Stimulated activated naive CD8-positive, alpha-beta T cell treated with anti-CD3 and anti-CD28 coated beads, Interleukin-15, Interleukin-2, amounts not matched to agents 100 U/mL and 50 U/mL, for 24 hours (primary cell): ENCODE measurements around the gene KRTAP5-11.
"Not testable (repeated sequence)": the region's sequence is repeated elsewhere in the genome, so short reads cannot be mapped to it uniquely, and the experiment has no call there.

Experiments
- ATAC-seq: fragments of 150-1000 bp; cut with Tn5 transposase; one replicate; pipeline ENCODE4 v1.10.0; 2021
- DNase-seq: peaks from one replicate; pipeline ENCODE4 v3.0.0; 2021

The KRTAP5-11 gene

GRCh38 chr11:71581826-71582225, 849 bp downstream of the KRTAP5-11 start:
- no peak for ATAC-seq
- no peak for DNase-seq

DNA sequence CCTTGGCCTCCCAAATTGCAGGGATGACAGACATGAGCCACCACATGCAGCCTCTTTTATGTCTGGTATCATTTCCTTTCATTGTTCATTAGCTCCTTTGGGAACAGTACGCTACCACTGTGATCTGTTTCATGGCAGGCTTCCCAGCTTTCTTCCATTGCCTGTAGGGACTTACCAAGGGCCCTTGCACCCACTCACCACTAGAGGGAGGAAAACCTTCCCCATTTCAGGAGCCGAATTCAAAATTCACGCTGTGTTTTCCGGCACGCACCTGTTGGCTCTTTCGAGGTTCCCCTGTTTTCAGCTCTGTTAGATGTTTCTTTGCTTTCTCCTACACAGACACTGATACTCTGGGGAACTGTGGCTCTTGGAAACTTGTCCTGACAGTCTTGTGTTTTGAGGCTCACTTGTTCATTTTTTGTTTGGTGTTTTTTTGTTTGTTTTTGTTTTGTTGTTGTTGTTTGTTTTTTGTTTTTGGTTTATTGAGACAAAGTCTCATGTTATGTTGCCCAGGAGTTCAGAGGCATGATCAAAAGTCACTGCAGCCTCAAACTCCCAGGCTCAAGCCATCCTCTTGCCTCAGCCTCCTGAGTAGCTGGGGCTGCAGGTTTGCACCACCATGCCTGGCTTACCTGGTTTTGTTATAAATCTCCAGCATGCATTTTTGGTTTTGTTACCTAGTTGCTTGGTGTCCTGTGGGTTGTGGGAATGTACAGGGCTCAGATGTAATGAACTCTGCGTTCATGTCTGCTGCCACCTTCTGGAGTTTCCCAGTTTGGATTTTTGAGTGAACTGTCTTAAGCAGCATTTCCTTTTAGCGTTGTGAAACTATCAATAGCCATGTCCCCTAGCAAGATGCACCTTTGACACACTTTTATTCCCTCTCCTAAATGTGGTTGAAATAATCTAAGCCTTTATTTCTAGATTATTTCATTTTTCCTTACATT, 2.3 kb downstream of the KRTAP5-11 start:
- DNase-seq, result peak; percentile 25
- ATAC-seq, result no peak

- DNase-seq, ATAC-seq: not testable (repeated sequence)
Observed at GRCh38 chr11:71579513-71579912, 3.2 kb downstream of the KRTAP5-11 start.

- ATAC-seq (no peak), DNase-seq (no peak)
Observed at GRCh38 chr11:71577469-71578004, 5.1 kb downstream of the KRTAP5-11 start.

GRCh38 chr11:71576688-71577465, 5.8 kb downstream of the KRTAP5-11 start:
- not testable (repeated sequence) for DNase-seq, ATAC-seq

DNA sequence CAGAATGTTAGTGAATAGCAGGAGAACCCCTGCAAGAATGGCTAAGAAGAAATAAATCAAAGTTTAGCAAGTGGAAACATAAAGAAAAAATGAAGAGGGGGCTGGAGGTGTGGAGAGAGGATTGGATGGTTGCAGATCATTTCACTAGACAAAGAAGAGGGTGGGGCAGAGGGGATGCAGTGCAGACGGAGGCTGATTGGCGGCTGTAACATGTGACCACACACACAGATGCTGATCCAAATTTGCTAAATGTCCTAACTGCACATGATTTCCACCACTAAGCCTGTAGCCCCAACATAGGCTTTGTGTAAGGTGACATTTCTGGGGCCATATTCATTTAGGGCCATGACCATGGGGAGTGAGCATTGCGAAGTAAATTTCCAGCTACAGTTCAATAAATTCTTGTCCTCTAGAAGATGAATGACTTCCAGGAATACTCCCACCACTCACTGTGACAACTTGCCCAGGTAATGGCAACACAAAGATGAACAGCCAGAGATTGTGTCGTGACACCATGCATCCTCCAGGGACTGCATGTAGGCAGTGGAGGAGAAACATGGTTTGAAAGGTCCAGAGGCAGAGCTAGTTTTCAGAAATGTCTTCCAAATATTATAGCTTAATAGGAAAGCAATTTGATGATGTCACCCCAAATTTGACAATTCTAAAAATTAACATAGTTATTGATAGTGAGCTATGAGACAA, 6.8 kb downstream of the KRTAP5-11 start:
- DNase-seq, result no peak
- ATAC-seq, result no peak

- ATAC-seq (no peak), DNase-seq (no peak)
Observed at GRCh38 chr11:71574418-71574817, 8.3 kb downstream of the KRTAP5-11 start.

GRCh38 chr11:71572811-71573210, 9.9 kb downstream of the KRTAP5-11 start:
- ATAC-seq, result no peak
- DNase-seq, result no peak

DNA sequence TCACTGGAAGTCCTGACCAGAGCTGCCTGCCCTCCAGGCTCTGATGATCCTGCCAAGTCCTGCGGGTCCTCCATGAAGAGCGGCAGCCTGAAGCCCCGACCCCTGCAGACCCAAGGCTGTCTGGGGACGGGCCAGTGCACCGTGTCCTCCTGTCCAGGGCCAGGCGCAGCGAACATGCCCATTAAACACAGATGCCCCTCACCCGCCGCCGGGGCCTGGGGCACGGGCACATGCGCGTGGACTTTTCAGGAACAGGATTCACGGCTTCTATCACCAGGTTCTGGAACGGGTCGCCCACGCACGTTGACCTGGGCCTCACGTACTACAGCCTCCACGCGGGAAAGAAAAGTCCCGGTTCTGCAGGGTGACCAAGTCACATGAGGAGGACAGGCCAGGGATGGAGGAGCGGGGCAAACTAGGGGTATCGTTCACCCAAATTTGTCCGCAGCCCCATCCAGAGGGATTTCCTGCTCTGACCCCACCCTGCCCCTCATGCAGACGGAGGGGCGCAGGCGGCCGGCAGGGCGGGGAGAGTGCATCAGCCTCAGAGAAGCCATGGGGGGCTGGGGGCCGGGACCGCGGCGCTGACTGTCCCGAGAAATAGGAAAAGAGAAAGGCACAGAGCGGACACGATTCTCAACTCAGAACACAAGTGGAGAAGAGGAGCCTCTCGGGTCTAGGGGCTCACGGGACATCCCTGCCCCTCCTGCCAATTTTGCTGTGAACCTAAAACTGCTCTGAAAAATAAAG, 11.4 kb downstream of the KRTAP5-11 start:
- DNase-seq, ATAC-seq: not testable (repeated sequence)

DNA sequence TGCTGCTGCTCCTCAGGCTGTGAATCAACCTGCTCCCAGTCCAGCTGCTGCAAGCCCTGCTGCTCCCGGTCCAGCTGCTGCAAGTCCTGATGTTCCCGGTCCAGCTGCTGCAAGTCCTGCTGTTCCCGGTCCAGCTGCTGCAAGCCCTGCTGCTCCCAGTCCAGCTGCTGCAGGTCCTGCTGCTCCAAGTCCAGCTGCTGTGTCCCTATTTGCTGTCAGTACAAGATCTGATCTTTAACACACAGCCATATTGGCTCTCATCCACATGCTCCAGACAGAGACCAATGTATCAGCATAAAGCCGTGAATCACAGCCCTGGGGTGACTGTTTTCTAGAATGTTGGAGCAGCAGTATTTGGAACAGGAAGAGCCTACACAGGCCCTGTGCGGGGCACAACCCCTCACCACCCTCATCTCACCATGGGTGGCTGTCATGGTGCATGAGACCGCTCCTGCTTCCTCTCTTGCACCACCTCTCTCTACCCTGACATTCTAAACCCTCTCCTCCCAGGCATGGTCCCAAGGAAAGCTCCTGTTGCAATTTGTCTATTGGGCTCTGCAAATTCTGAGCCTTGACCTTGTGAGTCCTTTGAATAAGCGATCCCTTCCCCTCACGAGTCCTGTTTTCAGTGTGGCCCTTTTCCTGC, 13.8 kb downstream of the KRTAP5-11 start:
- ATAC-seq, result no peak
- DNase-seq, result no peak

DNA sequence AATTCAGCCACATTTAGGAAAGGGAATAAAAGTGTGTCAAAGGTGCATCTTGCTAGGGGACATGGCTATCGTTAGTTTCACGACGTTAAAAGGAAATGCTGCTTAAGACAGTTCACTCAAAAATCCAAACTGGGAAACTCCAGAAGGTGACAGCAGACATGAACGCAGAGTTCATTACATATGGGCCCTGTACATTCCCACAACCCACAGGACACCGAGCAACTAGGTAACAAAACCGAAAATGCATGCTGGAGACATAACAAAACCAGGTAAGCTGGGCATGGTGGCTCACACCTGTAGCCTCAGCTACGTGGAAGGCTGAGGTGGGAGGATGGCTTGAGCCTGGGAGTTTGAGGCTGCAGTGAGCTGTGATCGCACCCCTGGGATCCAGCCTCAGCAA, 15.0 kb downstream of the KRTAP5-11 start:
- not testable (repeated sequence) for ATAC-seq, DNase-seq

DNA sequence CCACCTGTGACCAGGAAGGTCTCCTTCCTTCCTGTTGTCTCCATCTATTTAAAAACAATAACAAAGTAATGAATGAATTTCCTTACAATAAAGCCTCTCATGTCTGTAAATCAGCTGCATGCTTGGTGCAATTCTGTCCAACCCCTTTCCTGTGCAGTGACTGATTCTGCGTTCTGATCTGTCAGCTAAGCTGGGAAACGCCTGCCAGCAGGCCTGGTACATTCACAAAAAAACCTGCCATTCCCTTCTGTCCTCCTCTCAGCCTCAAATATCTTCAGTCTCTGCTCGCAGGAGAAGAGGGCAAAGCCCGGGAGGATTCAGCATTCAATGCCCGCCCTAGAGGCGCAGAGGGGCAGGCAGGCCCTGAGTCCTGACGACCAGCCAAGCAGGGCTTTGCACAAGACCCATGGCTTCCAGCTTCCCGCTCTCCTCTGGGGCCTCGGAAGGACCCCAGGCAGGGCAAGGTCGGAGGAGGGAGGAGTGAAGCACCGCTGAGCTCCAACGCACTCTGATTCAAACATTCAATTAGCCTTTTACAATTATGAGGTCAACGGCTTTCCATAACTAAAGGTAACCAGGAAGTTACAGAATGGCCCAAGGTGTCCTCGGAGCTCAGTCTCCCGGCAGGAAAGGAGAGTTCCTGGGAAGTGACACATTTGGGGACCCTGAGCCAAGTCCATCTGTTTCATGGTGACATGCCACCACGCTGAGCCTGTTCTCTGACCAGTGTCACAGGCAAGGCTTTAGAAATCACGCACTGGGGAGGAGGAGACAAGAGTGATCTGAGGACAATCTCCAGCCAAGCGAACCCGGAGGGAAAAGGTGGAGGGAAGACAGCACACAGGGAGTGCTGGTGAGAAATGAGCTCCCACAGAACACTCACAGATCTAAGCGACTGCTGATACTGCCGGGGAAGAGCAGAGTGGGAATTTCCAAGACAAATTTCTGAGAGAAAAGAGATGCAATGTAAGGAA, 15.8 kb downstream of the KRTAP5-11 start:
- not testable (repeated sequence) for DNase-seq, ATAC-seq

DNA sequence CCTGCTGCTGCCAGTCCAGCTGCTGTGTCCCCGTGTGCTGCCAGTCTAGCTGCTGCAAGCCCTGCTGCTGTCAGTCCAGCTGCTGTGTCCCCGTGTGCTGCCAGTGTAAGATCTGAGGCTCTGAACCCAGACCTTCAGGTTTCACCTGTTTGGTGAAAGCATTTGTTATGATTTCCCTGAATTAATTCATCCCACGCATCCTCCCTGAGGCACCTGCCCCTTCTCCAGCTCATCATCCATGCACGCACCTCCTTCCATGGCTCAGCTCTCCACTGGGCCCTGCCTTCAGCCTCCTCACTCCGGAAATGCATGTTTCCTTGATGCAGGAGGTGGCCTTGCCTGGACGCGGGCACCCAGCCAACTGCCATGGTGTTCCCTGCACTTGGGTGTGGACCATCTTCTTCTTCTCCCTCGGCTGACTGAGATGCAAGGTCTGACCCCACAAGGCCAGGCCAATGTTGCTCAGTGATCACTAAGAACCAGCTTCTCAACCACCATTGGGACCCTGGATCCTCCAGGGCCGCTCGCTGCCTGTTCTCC, 16.5 kb downstream of the KRTAP5-11 start:
- ATAC-seq, result no peak
- DNase-seq, result no peak

DNA sequence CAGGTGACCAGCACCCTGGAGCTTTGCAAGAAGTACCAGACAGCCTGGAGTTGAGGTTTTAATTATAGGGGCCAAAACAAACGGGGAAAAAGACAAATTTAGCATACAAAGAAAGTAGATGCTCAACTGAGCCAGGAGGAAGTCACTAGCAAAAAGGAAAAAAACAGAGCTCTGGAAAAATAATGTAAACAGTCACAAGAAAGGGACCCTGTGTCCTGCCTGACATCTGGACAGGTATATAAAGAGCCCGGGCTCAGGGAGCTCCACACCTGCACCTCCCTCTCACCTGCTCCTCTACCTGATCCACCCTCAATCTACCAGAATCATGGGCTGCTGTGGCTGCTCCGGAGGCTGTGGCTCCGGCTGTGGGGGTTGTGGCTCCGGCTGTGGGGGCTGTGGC, 17.4 kb downstream of the KRTAP5-11 start, which contains the start of gene KRTAP5-10:
TSS of gene KRTAP5-10 (plus strand) at position 301 of the 400 bp plus-strand sequence. CDS start at position 326, 25 bp downstream.
- ATAC-seq, result no peak
- no peak for DNase-seq

GRCh38 chr11:71564430-71564829, 18.2 kb downstream of the KRTAP5-11 start:
- ATAC-seq, result no peak
- no peak for DNase-seq

DNA sequence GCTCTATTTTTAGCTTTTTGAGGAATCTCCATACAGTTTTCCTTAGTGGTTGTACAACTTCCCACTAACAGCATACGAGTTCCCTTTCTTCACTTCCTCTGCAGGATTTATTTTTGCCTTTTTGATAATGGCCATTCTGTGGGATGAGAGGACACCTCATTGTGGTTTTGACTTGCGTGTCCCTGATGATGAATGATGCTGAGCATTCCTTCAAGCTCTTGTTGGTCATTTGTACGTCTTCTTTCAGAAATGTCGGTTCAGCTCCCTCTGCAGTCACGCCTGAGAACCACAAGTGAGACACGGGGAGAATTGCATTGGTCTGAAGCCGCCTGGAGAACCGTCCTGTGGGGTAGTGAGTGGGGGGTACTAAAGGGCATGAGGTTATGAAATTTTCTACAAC, 19.3 kb downstream of the KRTAP5-11 start:
- ATAC-seq (no peak), DNase-seq (peak; percentile 22)

GRCh38 chr11:71562120-71562519, 20.6 kb downstream of the KRTAP5-11 start:
- DNase-seq, result no peak
- ATAC-seq, result no peak

GRCh38 chr11:71558996-71559395, 23.7 kb downstream of the KRTAP5-11 start:
- ATAC-seq (no peak), DNase-seq (no peak)

DNA sequence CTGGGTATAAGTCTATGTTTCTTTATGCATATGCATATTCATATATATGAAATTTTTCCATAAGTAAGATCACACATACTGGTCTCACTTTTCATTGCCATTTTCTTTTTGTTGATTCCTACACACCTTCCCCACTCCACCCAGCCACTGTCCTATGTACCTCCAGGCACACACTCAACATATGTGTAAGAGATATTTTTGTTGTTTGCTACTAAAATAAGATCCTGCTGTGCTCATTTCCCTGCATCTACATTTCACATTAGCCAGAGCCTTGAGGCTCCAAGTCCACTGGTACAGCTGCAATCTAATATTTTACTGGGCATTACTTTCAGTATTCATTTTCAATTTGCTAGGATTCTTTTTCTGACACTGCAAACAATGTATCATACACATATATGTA, 25.4 kb downstream of the KRTAP5-11 start:
- no peak for DNase-seq
- no peak for ATAC-seq
